HepG2 (cell line): ENCODE measurements around the gene ECHS1. TPM values are rescaled to one million over a fixed set of nuclear protein-coding genes. Genes with fewer than 3 reads are reported as not detected.
A peak's percentile ranks its signal among the peaks of the same experiment; 100 is the strongest.

Experiments
- CBFB ChIP-seq: sonication (generic); formaldehyde crosslinking; IDR thresholded peaks from 2 replicates; pipeline ENCODE4 v1.4.0; 2020; ENCODE audit warnings: missing genetic modification reagents
- CTCF ChIP-seq: sonication (generic); formaldehyde crosslinking; IDR thresholded peaks from 2 replicates; pipeline ENCODE4 v1.5.0; 2020; ENCODE audit warnings: mild to moderate bottlenecking, missing genetic modification reagents, moderate library complexity
- MTF2 ChIP-seq: sonication (generic); formaldehyde crosslinking; IDR thresholded peaks from 2 replicates; pipeline ENCODE4 v1.5.0; 2020; ENCODE audit warnings: missing genetic modification reagents, borderline replicate concordance
- PHF8 ChIP-seq: sonication (generic); formaldehyde crosslinking; IDR thresholded peaks from 2 replicates; pipeline ENCODE4 v1.5.0; 2020; ENCODE audit warnings: missing genetic modification reagents
- PRPF4 ChIP-seq: fragments of 200-400 bp; formaldehyde crosslinking; IDR thresholded peaks from 2 replicates; pipeline ENCODE4 v1.6.1; 2016; ENCODE audit warnings: low read length, low read depth; ENCODE audit not compliant: poor library complexity, severe bottlenecking
- SAP130 ChIP-seq: IDR thresholded peaks from 2 replicates; pipeline ENCODE4 v1.6.1; 2016; ENCODE audit warnings: low read depth
- XBP1 ChIP-seq: sonication (generic); formaldehyde crosslinking; IDR thresholded peaks from 2 replicates; pipeline ENCODE4 v1.5.0; 2020; ENCODE audit warnings: missing genetic modification reagents
- YY1 ChIP-seq: IDR thresholded peaks from 2 replicates; pipeline ENCODE4 v1.6.1; 2011; ENCODE audit warnings: low read length, low read depth, moderate library complexity, mild to moderate bottlenecking; ENCODE audit not compliant: insufficient read depth, insufficient replicate concordance
- ZFP1 ChIP-seq: IDR thresholded peaks from 2 replicates; pipeline ENCODE4 v1.6.1; 2016
- ZNF225 ChIP-seq: sonication (generic); formaldehyde crosslinking; IDR thresholded peaks from 2 replicates; pipeline ENCODE4 v1.4.0; 2020; ENCODE audit warnings: mild to moderate bottlenecking, missing genetic modification reagents
- ZNF335 ChIP-seq: sonication (generic); formaldehyde crosslinking; IDR thresholded peaks from 2 replicates; pipeline ENCODE4 v1.4.0; 2020; ENCODE audit warnings: missing genetic modification reagents
- ZNF354B ChIP-seq: sonication (generic); formaldehyde crosslinking; IDR thresholded peaks from 2 replicates; pipeline ENCODE4 v1.8.0; 2022; ENCODE audit warnings: mild to moderate bottlenecking, missing genetic modification reagents
- ZNF607 ChIP-seq: sonication (generic); formaldehyde crosslinking; IDR thresholded peaks from 2 replicates; pipeline ENCODE4 v1.5.1; 2020; ENCODE audit warnings: missing genetic modification reagents, mild to moderate bottlenecking, borderline replicate concordance
- ZNF644 ChIP-seq: IDR thresholded peaks from 2 replicates; pipeline ENCODE4 v1.6.1; 2016; ENCODE audit warnings: low read depth
- ZNF670 ChIP-seq: sonication (generic); formaldehyde crosslinking; IDR thresholded peaks from 2 replicates; pipeline ENCODE4 v1.8.0; 2022; ENCODE audit warnings: mild to moderate bottlenecking, missing genetic modification reagents, borderline replicate concordance
- ZNF781 ChIP-seq: sonication (generic); formaldehyde crosslinking; IDR thresholded peaks from 2 replicates; pipeline ENCODE4 v1.5.1; 2020; ENCODE audit warnings: borderline replicate concordance, mild to moderate bottlenecking, missing genetic modification reagents; ENCODE audit errors: not compliant biosample characterization
- ZNF83 ChIP-seq: sonication (generic); formaldehyde crosslinking; IDR thresholded peaks from 2 replicates; pipeline ENCODE4 v1.4.0; 2020; ENCODE audit warnings: missing genetic modification reagents, mild to moderate bottlenecking, borderline replicate concordance
- polyA plus RNA-seq, 8 experiments: library from polyadenylated mRNA; depleted of rRNA in 3 of 8; stranded (reverse) in 7 of 8; unstranded in 1 of 8; fragments of >200 nt; fragmentation: Illumina TruSeq in 4 of 8; extraction: Trizol in 4 of 8; gene quantifications; 2 replicates each; pipeline versions ENCODE4 v1.2.1 to v1.2.3, GENCODE V29; 2011 to 2016; ENCODE audit warnings: low read depth in 4 of 8, missing spikeins in 1 of 8, mixed read lengths in 1 of 8; ENCODE audit not compliant: insufficient read depth in 1 of 8
- total RNA-seq, 5 experiments: library from RNA; depleted of rRNA; stranded (reverse); fragments of >200 nt; fragmentation: Illumina TruSeq; extraction: Trizol; gene quantifications; 2 replicates each; pipeline ENCODE4 v1.2.3, GENCODE V29; 2016; ENCODE audit warnings: low read depth in 1 of 5
- TF ChIP-seq, protein P1 (sequence below): sonication (generic); formaldehyde crosslinking; IDR thresholded peaks from 2 replicates; pipeline ENCODE4 v1.4.0; 2020; ENCODE audit warnings: low read depth, mild to moderate bottlenecking, missing genetic modification reagents
- TF ChIP-seq, protein P2 (sequence below): sonication (generic); formaldehyde crosslinking; IDR thresholded peaks from 2 replicates; pipeline ENCODE4 v1.8.1; 2023; ENCODE audit warnings: mild to moderate bottlenecking, inconsistent platforms, moderate library complexity, missing genetic modification reagents, borderline replicate concordance
- TF ChIP-seq, protein P3 (sequence below): sonication (generic); formaldehyde crosslinking; IDR thresholded peaks from 2 replicates; pipeline ENCODE4 v1.4.0; 2020; ENCODE audit warnings: missing genetic modification reagents
- TF ChIP-seq, protein P4 (sequence below): sonication (generic); formaldehyde crosslinking; IDR thresholded peaks from 2 replicates; pipeline ENCODE4 v1.5.0; 2020; ENCODE audit warnings: mild to moderate bottlenecking, missing genetic modification reagents

ECHS1 gene
- total and polyA plus RNA-seq, 2 of the 13 experiments (the other 11 are each of a cell fraction or from before 2014, with no cell fraction given): 32.7 to 195 TPM

GRCh38 chr10:133378251-133379096 is 5.3 kb upstream of the ECHS1 start (continued):
- TF ChIP-seq, protein P1, sequence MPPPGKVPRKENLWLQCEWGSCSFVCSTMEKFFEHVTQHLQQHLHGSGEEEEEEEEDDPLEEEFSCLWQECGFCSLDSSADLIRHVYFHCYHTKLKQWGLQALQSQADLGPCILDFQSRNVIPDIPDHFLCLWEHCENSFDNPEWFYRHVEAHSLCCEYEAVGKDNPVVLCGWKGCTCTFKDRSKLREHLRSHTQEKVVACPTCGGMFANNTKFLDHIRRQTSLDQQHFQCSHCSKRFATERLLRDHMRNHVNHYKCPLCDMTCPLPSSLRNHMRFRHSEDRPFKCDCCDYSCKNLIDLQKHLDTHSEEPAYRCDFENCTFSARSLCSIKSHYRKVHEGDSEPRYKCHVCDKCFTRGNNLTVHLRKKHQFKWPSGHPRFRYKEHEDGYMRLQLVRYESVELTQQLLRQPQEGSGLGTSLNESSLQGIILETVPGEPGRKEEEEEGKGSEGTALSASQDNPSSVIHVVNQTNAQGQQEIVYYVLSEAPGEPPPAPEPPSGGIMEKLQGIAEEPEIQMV: no peak
- no peak for TF ChIP-seq CBFB (CRISPR knock-in tag)
- TF ChIP-seq, protein P2, sequence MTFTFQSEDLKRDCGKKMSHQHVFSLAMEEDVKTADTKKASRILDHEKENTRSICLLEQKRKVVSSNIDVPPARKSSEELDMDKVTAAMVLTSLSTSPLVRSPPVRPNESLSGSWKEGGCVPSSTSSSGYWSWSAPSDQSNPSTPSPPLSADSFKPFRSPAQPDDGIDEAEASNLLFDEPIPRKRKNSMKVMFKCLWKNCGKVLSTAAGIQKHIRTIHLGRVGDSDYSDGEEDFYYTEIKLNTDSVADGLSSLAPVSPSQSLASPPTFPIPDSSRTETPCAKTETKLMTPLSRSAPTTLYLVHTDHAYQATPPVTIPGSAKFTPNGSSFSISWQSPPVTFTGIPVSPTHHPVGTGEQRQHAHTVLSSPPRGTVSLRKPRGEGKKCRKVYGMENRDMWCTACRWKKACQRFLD: no peak; the same call in 1 of the 2 replicates
- peak; percentile 44 for TF ChIP-seq ZNF781
- TF ChIP-seq ZNF335 (CRISPR knock-in tag): no peak
- no peak for TF ChIP-seq ZFP1 (CRISPR knock-in tag)
- TF ChIP-seq ZNF644 (CRISPR knock-in tag): no peak
- no peak for TF ChIP-seq ZNF83 (CRISPR knock-in tag)
- TF ChIP-seq ZNF607 (CRISPR knock-in tag): no peak
- TF ChIP-seq, protein P3, sequence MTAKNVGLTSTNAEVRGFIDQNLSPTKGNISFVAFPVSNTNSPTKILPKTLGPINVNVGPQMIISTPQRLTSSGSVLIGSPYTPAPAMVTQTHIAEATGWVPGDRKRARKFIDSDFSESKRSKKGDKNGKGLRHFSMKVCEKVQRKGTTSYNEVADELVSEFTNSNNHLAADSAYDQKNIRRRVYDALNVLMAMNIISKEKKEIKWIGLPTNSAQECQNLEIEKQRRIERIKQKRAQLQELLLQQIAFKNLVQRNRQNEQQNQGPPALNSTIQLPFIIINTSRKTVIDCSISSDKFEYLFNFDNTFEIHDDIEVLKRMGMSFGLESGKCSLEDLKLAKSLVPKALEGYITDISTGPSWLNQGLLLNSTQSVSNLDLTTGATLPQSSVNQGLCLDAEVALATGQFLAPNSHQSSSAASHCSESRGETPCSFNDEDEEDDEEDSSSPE: peak; percentile 65; the same call in 1 of the 2 replicates
- no peak for TF ChIP-seq ZNF354B
- TF ChIP-seq PHF8 (CRISPR knock-in tag): peak; percentile 43; the same call in 1 of the 2 replicates
- peak; percentile 14 for TF ChIP-seq YY1
- peak; percentile 80 for TF ChIP-seq ZNF670 (CRISPR knock-in tag)
- TF ChIP-seq, protein P4, sequence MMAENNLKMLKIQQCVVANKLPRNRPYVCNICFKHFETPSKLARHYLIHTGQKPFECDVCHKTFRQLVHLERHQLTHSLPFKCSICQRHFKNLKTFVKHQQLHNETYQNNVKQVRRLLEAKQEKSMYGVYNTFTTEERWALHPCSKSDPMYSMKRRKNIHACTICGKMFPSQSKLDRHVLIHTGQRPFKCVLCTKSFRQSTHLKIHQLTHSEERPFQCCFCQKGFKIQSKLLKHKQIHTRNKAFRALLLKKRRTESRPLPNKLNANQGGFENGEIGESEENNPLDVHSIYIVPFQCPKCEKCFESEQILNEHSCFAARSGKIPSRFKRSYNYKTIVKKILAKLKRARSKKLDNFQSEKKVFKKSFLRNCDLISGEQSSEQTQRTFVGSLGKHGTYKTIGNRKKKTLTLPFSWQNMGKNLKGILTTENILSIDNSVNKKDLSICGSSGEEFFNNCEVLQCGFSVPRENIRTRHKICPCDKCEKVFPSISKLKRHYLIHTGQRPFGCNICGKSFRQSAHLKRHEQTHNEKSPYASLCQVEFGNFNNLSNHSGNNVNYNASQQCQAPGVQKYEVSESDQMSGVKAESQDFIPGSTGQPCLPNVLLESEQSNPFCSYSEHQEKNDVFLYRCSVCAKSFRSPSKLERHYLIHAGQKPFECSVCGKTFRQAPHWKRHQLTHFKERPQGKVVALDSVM: peak; percentile 84
- peak; percentile 71; the same call in 1 of the 2 replicates for TF ChIP-seq MTF2 (CRISPR knock-in tag)
- TF ChIP-seq CTCF: no peak
- TF ChIP-seq XBP1 (CRISPR knock-in tag): no peak
- no peak; the same call in 1 of the 2 replicates for TF ChIP-seq ZNF225 (CRISPR knock-in tag)
- peak; percentile 70 for TF ChIP-seq SAP130 (CRISPR knock-in tag)
- no peak for TF ChIP-seq PRPF4
